ENCODE results near the gene ZNF500. TPM values are rescaled to one million over a fixed set of nuclear protein-coding genes. Genes with fewer than 3 reads are reported as not detected.

ZNF500 gene
- total and polyA plus RNA-seq, 2 donors (not counting 1 experiment from before 2014, with no cell fraction given) = 3.1 to 7.1 TPM

- H4K20me1 ChIP-seq (ENCODE audit: control insufficient read depth, extremely low read depth, insufficient read depth, low read length) = no peaks in the 10 kb centered on the region
- H3K9ac ChIP-seq (ENCODE audit: insufficient read depth, low read length) = no peak overlapping the region
- no peaks in the 10 kb centered on the region for H3K9me3 ChIP-seq (ENCODE audit: control insufficient read depth, insufficient read depth, low read depth, low read length)
- H3K4me3 ChIP-seq (replicated peaks in 1 of 4; ENCODE audit: control extremely low read depth in 1 of 4, insufficient read depth in 1 of 4, low read depth in 3 of 4, low read length in 4 of 4) = no peak overlapping the region
- peaks cover 37% of the 10 kb centered on the region for H3K36me3 ChIP-seq (ENCODE audit: control insufficient read depth, insufficient read depth, low read length)
- no peak overlapping the region for H2AFZ ChIP-seq (ENCODE audit: low read length)
- no peak for DNase-seq (ENCODE audit: low read depth in 2 of 2)
- no peaks in the 10 kb centered on the region for H3K79me2 ChIP-seq (ENCODE audit: control insufficient read depth, insufficient read depth, low read length)
- TF ChIP-seq EZH2 (IDR thresholded peaks at IDR 0.05; ENCODE audit: low read length, missing control alignments) = no peak
- no peak for TF ChIP-seq CTCF (conservative IDR thresholded peaks at IDR 0.05 in 1 of 2, IDR thresholded peaks at IDR 0.05 in 1 of 2; ENCODE audit: low read depth in 1 of 2, low read length in 2 of 2)
- H3K4me1 ChIP-seq (ENCODE audit: control insufficient read depth, extremely low read depth, insufficient read depth, low read length) = no peaks in the 10 kb centered on the region
- H3K27ac ChIP-seq (ENCODE audit: insufficient read depth, low read length) = no peak overlapping the region
- no peaks in the 10 kb centered on the region for H3K27me3 ChIP-seq (ENCODE audit: control insufficient read depth, insufficient read depth, low read length)
- H3K4me2 ChIP-seq (ENCODE audit: extremely low read depth, insufficient read depth, low read length) = no peak overlapping the region
Measured at GRCh38 chr16:4700997-4701743, 65.8 kb downstream of the ZNF500 start.

- Histone ChIP-seq H3K4me1 (ENCODE audit: control insufficient read depth, extremely low read depth, insufficient read depth, low read length) (no peaks in the 10 kb centered on the region), H4K20me1 (ENCODE audit: control insufficient read depth, extremely low read depth, insufficient read depth, low read length) (no peaks in the 10 kb centered on the region), H3K27ac (ENCODE audit: insufficient read depth, low read length) (no peak overlapping the region), H3K36me3 (ENCODE audit: control insufficient read depth, insufficient read depth, low read length) (peaks cover 40% of the 10 kb centered on the region), H3K4me2 (ENCODE audit: extremely low read depth, insufficient read depth, low read length) (no peak overlapping the region), H2AFZ (ENCODE audit: low read length) (no peak overlapping the region), H3K27me3 (ENCODE audit: control insufficient read depth, insufficient read depth, low read length) (no peaks in the 10 kb centered on the region), H3K79me2 (ENCODE audit: control insufficient read depth, insufficient read depth, low read length) (no peaks in the 10 kb centered on the region), H3K4me3 (replicated peaks in 1 of 4; ENCODE audit: control extremely low read depth in 1 of 4, insufficient read depth in 1 of 4, low read depth in 3 of 4, low read length in 4 of 4) (no peak overlapping the region), H3K9ac (ENCODE audit: insufficient read depth, low read length) (no peak overlapping the region), H3K9me3 (ENCODE audit: control insufficient read depth, insufficient read depth, low read depth, low read length) (no peaks in the 10 kb centered on the region)
- DNase-seq (ENCODE audit: low read depth in 2 of 2) = no peak
- no peak for TF ChIP-seq EZH2 (IDR thresholded peaks at IDR 0.05; ENCODE audit: low read length, missing control alignments)
- no peak for TF ChIP-seq CTCF (conservative IDR thresholded peaks at IDR 0.05 in 1 of 2, IDR thresholded peaks at IDR 0.05 in 1 of 2; ENCODE audit: low read depth in 1 of 2, low read length in 2 of 2)
Measured at GRCh38 chr16:4700380-4700996, 66.5 kb downstream of the ZNF500 start.

GRCh38 chr16:4699046-4699556, 67.9 kb downstream of the ZNF500 start:
- Histone ChIP-seq H3K27ac (ENCODE audit: insufficient read depth, low read length) (no peak overlapping the region), H3K27me3 (ENCODE audit: control insufficient read depth, insufficient read depth, low read length) (no peaks in the 10 kb centered on the region), H3K36me3 (ENCODE audit: control insufficient read depth, insufficient read depth, low read length) (peaks cover 40% of the 10 kb centered on the region), H3K79me2 (ENCODE audit: control insufficient read depth, insufficient read depth, low read length) (peaks cover 2% of the 10 kb centered on the region), H2AFZ (ENCODE audit: low read length) (no peak overlapping the region), H3K9me3 (ENCODE audit: control insufficient read depth, insufficient read depth, low read depth, low read length) (no peaks in the 10 kb centered on the region), H4K20me1 (ENCODE audit: control insufficient read depth, extremely low read depth, insufficient read depth, low read length) (no peaks in the 10 kb centered on the region), H3K9ac (ENCODE audit: insufficient read depth, low read length) (no peak overlapping the region), H3K4me1 (ENCODE audit: control insufficient read depth, extremely low read depth, insufficient read depth, low read length) (peaks cover 7% of the 10 kb centered on the region), H3K4me3 (replicated peaks in 1 of 4; ENCODE audit: control extremely low read depth in 1 of 4, insufficient read depth in 1 of 4, low read depth in 3 of 4, low read length in 4 of 4) (no peak overlapping the region), H3K4me2 (ENCODE audit: extremely low read depth, insufficient read depth, low read length) (no peak overlapping the region)
- no peak for DNase-seq (ENCODE audit: low read depth in 2 of 2)
- no peak for TF ChIP-seq EZH2 (IDR thresholded peaks at IDR 0.05; ENCODE audit: low read length, missing control alignments)
- no peak for TF ChIP-seq CTCF (conservative IDR thresholded peaks at IDR 0.05 in 1 of 2, IDR thresholded peaks at IDR 0.05 in 1 of 2; ENCODE audit: low read depth in 1 of 2, low read length in 2 of 2)
